NCI-H345 treated with DMSO at 0.1 percent for 48 hours (cell line): ENCODE results near the gene NAA38.
"Not testable (repeated sequence)": the region's sequence is repeated elsewhere in the genome, so short reads cannot be mapped to it uniquely, and the experiment has no call there.

Experiments used
- DNase-seq: peaks from one replicate; lab custom pipeline; 2025; ENCODE audit not compliant: unreplicated experiment; lab: John Stamatoyannopoulos, UW

The NAA38 gene

GRCh38 chr17:7825206-7825990, 32.0 kb downstream of the NAA38 start:
- DNase-seq: no peak

- DNase-seq: no peak
Observed at GRCh38 chr17:7824021-7824924, 33.1 kb downstream of the NAA38 start.

- DNase-seq: no peak
Observed at GRCh38 chr17:7823581-7824001, 33.8 kb downstream of the NAA38 start.

GRCh38 chr17:7822126-7822525, 35.2 kb downstream of the NAA38 start:
- DNase-seq: no peak

- no peak for DNase-seq
Observed at GRCh38 chr17:7820231-7820630, 37.1 kb downstream of the NAA38 start.

GRCh38 chr17:7818746-7819645, 38.4 kb downstream of the NAA38 start:
- DNase-seq: no peak

GRCh38 chr17:7818026-7818425, 39.3 kb downstream of the NAA38 start:
- DNase-seq: no peak

- no peak for DNase-seq
Observed at GRCh38 chr17:7817643-7817964, 39.8 kb downstream of the NAA38 start.

GRCh38 chr17:7816926-7817642, 40.3 kb downstream of the NAA38 start:
- no peak for DNase-seq

- no peak for DNase-seq
Observed at GRCh38 chr17:7814969-7815368, 42.4 kb downstream of the NAA38 start.

- DNase-seq: no peak
Observed at GRCh38 chr17:7811251-7811650, 46.1 kb downstream of the NAA38 start.

GRCh38 chr17:7809791-7810343, 47.5 kb downstream of the NAA38 start:
- not testable (repeated sequence) for DNase-seq

- no peak for DNase-seq
Observed at GRCh38 chr17:7809086-7809790, 48.1 kb downstream of the NAA38 start.

- DNase-seq: no peak
Observed at GRCh38 chr17:7807206-7807605, 50.2 kb downstream of the NAA38 start.
